Activated CD4-positive, alpha-beta T cell treated with anti-CD3 and anti-CD28 coated beads for 48 hours (primary cell): ENCODE results near the gene FZD4.
"Not testable (repeated sequence)": the region's sequence is repeated elsewhere in the genome, so short reads cannot be mapped to it uniquely, and the experiment has no call there.

Experiments used
- DNase-seq: peaks from one replicate; pipeline ENCODE4 v3.0.0-alpha.2; 2020

FZD4 gene

GRCh38 chr11:86972734-86973133, 17.5 kb upstream of the FZD4 start:
- no peak for DNase-seq

DNA sequence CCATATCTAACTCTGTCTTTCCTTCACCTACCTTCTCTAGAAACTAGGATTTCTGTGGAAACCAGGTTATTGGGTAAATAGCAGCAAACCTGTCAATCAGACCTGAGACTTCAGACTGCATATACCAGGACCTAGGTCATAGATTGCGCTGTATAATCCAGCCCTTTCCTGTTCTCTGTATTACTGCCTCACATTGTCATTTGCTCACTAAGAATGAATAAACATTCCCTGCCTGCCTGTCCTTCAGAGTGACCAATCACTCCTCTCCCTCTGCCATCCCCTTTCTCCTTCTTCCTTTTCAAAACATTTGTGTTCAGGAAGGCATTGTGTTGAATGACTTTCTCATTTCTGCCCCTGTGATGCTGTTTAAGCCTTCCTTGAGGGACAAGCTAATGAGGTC, 14.1 kb upstream of the FZD4 start:
- no peak for DNase-seq

DNA sequence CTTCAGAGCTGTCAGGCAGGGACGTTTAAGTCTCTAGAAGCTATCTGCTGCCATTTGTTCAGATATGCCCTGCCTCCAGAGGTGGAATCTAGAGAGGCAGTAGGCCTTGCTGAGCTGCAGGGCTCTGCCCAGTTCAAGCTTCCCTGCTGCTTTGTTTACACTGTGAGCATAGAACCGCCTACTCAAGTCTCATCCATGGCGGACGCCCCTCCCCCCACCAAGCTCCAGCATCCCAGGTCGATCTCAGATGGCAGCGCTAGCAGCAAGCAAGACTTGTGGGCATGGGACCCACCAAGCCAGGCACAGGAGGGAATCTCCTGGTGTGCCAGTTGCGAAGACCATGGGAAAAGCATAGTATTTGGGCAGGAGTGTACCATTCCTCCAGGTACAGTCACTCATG, 12.4 kb upstream of the FZD4 start:
- DNase-seq: not testable (repeated sequence)

GRCh38 chr11:86957976-86958646, 2.9 kb upstream of the FZD4 start:
- no peak for DNase-seq

DNA sequence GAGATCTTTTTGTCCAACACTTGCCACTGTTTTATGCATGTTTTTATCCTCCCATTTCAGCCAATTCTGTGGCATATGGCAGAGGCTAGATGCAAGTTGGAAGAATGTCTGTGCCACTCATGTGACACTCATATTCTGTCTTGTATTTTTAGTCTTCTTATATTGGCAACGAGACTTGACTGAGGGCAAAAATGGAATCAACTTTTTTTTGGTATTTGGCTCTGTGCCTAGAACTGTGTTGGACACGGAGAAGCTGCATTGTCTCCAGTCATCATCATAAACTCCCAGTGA, 1.7 kb upstream of the FZD4 start:
- DNase-seq: no peak

DNA sequence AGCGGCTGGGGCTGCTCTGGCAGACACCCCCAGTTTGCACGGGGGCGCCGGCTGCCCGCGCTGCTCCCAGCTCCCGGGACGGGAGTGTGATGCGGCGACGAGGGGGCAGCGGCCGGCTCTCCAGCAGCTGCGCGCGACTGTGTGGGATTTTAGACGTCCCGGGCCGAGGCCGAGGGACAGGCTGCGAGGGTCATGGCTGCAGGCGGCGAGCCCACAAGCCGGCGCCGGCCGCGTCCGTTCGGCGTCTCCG, 159 bp downstream of the FZD4 start:
- no peak for DNase-seq

DNA sequence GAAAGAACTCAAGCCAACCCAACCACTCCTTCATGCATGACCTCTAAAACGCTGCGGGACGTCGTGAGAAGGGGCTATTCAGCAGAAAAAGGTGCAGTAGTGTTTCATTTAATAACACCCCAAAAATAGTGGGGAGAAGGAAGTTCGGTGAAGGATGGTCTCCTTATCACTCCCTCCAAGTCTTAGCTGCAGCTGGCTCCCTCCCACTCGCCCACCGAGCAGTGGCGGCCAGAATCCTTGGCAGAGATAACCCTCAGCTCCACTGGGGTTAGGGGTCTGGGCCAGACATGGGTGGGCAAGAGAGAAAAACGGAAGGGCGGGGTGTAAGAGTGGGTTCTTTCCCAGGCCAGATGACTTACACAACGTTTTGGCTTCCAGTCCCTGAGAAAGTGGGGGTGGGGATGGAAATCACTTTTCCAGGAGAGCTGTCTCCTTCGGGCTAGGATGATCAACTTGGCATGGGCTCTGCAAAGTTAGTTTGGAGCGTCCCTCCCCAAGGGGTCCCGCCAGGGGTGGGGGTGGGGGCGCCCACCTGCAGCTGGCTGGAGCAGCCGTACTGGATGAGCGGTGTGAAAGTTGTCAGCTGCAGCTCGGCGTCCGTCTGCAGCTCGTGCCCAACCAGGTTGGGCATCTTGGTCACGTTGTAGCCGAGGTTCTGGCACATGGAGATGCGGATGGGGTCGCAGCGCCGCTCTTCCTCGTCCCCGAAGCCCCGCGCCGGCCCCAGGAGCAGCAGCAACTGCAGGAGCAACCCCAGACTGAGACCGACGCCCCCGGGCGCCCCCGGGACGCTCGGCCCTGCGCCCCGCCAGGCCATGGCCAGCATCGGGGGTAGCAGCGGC, 705 bp downstream of the FZD4 start:
- DNase-seq: peak; percentile 6

- no peak for DNase-seq
These were observed 2.8 kb downstream of the FZD4 start for GRCh38 chr11:86952221-86952875.

DNA sequence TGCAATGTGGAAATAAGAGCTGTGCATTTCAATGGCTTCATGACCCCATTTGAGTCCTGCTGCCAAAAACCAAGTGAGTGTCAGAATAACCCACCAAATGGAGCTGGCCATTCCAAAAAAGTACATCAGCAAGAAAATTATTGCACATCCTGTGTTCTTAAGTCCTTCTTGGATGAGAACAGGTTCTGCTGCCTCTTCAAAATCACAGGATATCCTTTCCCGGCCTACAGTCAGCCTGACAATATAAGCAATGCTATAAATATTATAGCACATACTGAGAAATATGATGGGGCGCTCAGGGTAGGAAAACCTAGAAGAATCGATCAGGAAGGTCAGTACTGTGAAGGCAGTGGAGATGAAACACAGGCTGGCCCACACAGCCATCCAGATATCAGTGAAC, 3.5 kb downstream of the FZD4 start:
- DNase-seq: no peak

- DNase-seq: no peak
These were observed 4.6 kb downstream of the FZD4 start for GRCh38 chr11:86950661-86950995.

- no peak for DNase-seq
These were observed 5.1 kb downstream of the FZD4 start for GRCh38 chr11:86949995-86950660.

- DNase-seq: no peak
These were observed 6.5 kb downstream of the FZD4 start for GRCh38 chr11:86948733-86949132.

GRCh38 chr11:86947541-86947940, 7.7 kb downstream of the FZD4 start:
- no peak for DNase-seq

DNA sequence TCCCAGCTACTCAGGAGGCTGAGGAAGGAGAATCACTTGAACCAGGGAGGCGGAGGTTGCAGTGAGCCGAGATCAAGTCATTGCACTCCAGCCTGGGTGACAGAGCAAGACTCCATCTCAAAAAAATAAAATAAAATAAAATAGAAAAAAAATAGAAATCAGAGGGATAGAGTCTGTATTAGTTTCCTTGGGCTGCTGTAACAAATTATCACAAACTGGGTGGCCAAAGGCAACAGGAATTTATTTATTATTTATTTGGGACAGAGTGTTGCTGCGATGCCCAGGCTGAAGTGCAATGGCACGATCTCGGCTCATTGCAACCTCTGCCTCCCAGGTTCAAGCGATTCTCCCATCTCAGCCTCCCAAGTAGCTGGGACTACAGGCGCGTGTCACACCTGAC, 11.7 kb downstream of the FZD4 start:
- not testable (repeated sequence) for DNase-seq

DNA sequence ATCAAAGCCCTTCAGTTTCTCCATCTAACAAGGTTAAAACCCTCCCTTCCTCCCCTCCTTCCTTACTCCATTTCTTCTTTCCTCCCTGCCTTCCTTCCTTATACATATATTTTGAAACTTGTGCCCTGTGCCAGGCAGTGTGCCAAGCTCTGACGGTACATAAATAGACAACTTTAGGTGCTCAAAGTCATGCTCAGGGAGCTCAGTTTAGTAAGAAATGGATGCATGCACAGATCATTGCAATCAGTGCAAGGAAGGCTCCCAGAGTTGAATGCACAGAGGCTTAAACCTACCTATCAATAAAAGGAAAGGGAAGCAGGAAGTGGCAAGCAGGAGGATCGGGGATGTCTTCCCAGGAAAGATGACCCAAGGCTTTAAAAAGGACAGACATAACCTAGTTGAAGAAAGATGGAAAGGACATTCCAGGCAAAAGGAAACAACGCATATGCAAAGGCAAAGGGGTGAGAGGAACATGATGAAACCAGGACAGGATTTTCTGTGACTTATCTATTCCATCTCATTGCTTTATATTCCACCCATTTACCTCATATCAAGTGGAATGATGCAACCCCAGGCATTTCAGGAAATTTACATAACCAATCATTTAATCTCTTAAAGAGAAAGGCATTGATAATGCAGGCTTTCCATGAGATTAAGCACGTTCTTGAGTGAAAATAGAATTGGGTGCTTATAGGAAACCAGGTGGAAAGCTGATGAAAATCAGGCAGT, 13.2 kb downstream of the FZD4 start:
- DNase-seq: no peak

DNA sequence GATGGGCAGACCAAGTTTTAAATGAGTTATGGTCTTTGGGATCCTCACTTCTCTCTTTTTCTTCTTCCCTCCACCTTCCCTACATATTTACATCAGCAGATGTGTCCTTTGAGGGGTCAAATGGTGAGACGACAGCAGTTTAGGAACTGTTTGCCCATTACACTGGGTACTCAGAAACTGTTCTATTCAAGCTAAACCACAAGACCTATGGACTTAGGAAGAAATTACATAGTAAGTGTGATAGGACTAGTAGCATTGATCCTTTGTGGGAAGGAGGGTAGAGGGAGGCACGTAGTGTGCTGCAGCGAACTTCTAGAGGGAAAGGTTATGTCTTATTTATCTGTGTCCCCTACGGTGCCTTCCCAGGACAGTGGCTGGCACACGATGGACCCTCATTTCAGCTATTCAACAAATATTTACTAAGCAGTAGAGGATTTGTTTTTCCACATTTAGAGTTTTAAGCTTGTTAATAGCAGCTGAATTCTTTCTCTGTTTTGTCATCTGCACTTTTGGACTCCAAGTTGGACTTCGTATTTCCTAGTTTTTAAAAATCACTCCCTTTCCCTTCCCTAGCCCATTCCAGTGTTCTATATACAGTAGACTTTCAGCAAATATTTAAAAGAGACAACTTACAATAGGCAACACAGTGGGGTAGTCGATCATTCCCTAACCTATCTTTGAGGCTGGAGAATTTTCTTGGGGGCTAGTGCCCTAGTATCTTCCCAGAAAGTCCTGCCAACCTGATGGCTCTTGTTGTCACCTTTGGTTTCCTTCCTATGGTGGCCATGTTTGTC, 13.9 kb downstream of the FZD4 start:
- DNase-seq: no peak

DNA sequence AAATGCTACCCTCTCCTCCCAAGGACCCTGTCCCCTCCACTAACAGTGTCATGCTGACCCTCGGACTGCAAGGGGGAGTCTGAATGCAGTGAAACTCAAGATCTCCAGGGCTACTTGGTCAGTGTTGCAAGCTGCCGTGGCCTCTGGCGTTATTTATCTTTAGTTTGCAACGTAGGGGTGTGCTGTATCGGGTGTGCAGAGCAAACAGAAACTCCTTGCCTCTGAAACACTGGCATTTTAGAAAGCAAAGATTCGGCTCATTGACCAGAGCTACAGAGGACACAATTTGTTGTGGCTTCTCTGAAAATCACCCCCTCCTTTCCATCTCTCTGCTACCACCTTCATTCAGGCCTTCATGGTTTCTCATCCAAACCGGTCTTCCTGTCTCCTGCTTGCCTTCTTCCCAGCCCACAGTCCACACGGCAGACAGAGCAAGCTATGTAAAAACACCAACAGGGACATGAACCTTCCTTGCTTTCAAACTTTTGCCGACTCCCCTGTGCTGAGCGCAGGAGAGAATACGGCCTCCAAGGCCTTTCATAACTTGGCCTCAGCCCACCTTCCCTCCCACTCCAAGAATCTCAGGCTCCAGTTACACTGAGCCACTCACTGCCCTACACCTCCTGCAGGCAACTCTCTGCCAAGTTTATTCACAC, 14.9 kb downstream of the FZD4 start:
- no peak for DNase-seq

GRCh38 chr11:86938900-86939880, 16.0 kb downstream of the FZD4 start:
- no peak for DNase-seq

DNA sequence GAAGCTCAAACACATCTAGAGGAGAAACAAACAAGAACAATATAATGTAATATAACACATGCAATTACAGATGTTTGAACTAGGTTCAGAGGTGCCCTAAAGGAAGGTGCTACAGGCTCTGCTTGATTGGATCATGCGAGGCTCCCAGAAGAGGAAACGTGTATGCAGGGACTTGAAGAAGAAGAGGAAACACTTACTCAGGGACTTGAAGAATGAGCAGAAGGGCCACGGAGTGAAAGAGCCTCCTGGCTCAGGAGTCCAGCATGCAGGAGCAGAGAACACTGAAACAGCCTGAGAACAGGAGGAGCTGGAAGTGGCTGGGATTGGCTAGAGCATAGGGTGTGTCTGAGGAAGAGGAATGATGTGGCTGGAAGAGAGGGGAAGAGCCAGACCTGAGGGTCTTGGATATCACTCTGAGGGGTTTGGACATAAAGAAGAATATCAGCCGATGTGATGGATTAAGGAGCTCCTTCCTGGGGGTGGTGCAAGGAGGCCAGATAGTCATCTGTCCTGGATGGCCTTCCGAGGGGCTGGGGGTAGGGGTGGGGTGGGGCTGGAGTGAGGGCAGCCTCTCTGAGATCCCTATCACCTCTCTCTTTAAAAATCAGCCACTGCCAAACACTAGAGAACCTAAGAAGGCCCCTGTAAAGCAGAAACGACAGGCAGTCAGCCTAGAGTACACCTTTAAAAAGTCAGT, 16.8 kb downstream of the FZD4 start:
- no peak for DNase-seq

DNA sequence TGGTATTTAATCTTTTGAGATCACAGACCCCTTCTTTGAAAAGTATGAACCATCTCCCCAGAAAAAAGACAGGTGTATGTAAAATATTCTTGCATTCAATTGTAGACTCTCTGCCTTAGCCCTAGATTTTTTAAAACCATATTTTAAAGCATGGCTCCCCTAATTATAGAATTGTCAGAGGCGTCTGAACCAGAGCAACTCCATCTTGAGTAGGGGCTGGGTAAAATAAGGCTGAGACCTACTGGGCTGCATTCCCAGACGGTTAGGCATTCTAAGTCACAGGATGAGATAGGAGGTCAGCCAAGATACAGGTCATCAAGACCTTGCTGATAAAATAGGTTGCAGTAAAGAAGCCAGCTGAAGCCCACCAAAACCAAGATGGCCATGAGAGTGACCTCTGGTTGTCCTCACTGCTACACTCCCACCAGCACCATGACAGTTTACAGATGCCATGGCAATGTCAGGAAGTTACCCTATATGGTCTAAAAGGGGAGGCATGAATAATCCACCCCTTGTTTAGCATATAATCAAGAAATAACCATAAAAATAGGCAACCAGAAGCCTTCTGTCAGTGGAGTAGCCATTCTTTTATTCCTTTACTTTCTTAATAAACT, 17.9 kb downstream of the FZD4 start:
- not testable (repeated sequence) for DNase-seq
